Fibroblast of lung (primary cell): ENCODE measurements around the gene STAT4. TPM values are rescaled to one million over a fixed set of nuclear protein-coding genes. Genes with fewer than 3 reads are reported as not detected.

Experiments used
- DNase-seq, 2 donors: peaks; one replicate each; pipeline versions ENCODE4 v3.0.0 to v3.0.0-alpha.2; 2010; ENCODE audit warnings: low read depth in 2 of 2
- H2AFZ ChIP-seq: 2 replicates; pipeline ENCODE4 v1.5.1; 2012; ENCODE audit warnings: low read length, control low read depth, inconsistent platforms
- H3K27ac ChIP-seq: 2 replicates; pipeline ENCODE4 v1.5.1; 2011; ENCODE audit warnings: low read length, control low read depth; ENCODE audit not compliant: insufficient read depth
- H3K27me3 ChIP-seq: 2 replicates; pipeline ENCODE4 v1.5.1; 2011; ENCODE audit warnings: mild to moderate bottlenecking, low read length; ENCODE audit not compliant: control insufficient read depth, insufficient read depth
- H3K36me3 ChIP-seq: 2 replicates; pipeline ENCODE4 v1.5.1; 2011; ENCODE audit warnings: low read length; ENCODE audit not compliant: control insufficient read depth, insufficient read depth
- H3K4me1 ChIP-seq: 2 replicates; pipeline ENCODE4 v1.5.1; 2011; ENCODE audit warnings: low read length; ENCODE audit not compliant: control insufficient read depth, insufficient read depth; ENCODE audit errors: extremely low read depth
- H3K4me2 ChIP-seq: 2 replicates; pipeline ENCODE4 v1.5.1; 2011; ENCODE audit warnings: low read length, control low read depth; ENCODE audit not compliant: insufficient read depth; ENCODE audit errors: extremely low read depth
- H3K4me3 ChIP-seq, 4 experiments: fragments of 200-600 bp in 1 of 4; sonication (generic) in 1 of 4; replicated peaks in 1 of 4; 2 replicates each; pipeline ENCODE4 v1.5.1; 2011 to 2016; ENCODE audit warnings: low read length in 4 of 4, low read depth in 3 of 4, mild to moderate bottlenecking in 3 of 4, control low read depth in 2 of 4, inconsistent platforms in 1 of 4, mixed read lengths in 1 of 4; ENCODE audit not compliant: insufficient read depth in 1 of 4; ENCODE audit errors: control extremely low read depth in 1 of 4
- H3K79me2 ChIP-seq: 2 replicates; pipeline ENCODE4 v1.5.1; 2012; ENCODE audit warnings: mild to moderate bottlenecking, low read length, inconsistent platforms; ENCODE audit not compliant: control insufficient read depth, insufficient read depth
- H3K9ac ChIP-seq: 2 replicates; pipeline ENCODE4 v1.5.1; 2011; ENCODE audit warnings: mild to moderate bottlenecking, low read length, control low read depth; ENCODE audit not compliant: insufficient read depth
- H3K9me3 ChIP-seq: 2 replicates; pipeline ENCODE4 v1.5.1; 2012; ENCODE audit warnings: low read depth, low read length; ENCODE audit not compliant: control insufficient read depth, insufficient read depth
- H4K20me1 ChIP-seq: 2 replicates; pipeline ENCODE4 v1.5.1; 2011; ENCODE audit warnings: low read length; ENCODE audit not compliant: control insufficient read depth, insufficient read depth; ENCODE audit errors: extremely low read depth
- EZH2 ChIP-seq: IDR thresholded peaks from 2 replicates; pipeline ENCODE4 v1.5.1; 2012; ENCODE audit warnings: low read length, control low read depth, mild to moderate bottlenecking; ENCODE audit errors: missing control alignments
- polyA plus RNA-seq, 2 donors: library from polyadenylated mRNA; depleted of rRNA in 1 of 2; stranded (reverse) in 1 of 2; unstranded in 1 of 2; fragments of >200 nt; gene quantifications; 2 replicates each; pipeline ENCODE4 v1.2.1, GENCODE V29; 2011 to 2012; ENCODE audit warnings: missing spikeins in 1 of 2
- total RNA-seq: library from RNA; depleted of rRNA; stranded (reverse); fragments of >200 nt; gene quantifications from 2 replicates; pipeline ENCODE4 v1.2.1, GENCODE V29; 2014
- TF ChIP-seq, protein P1 (sequence below), 2 donors: IDR thresholded peaks in 1 of 2; conservative IDR thresholded peaks in 1 of 2; 1 replicate in 1 of 2; 2 replicates in 1 of 2; pipeline ENCODE4 v1.5.1; 2011 to 2012; ENCODE audit warnings: low read length in 2 of 2, control low read depth in 1 of 2, inconsistent platforms in 1 of 2, low read depth in 1 of 2, mild to moderate bottlenecking in 1 of 2

STAT4 gene
- total and polyA plus RNA-seq, 2 donors (not counting 1 experiment from before 2014, with no cell fraction given): 0.66 to 1.2 TPM

DNA sequence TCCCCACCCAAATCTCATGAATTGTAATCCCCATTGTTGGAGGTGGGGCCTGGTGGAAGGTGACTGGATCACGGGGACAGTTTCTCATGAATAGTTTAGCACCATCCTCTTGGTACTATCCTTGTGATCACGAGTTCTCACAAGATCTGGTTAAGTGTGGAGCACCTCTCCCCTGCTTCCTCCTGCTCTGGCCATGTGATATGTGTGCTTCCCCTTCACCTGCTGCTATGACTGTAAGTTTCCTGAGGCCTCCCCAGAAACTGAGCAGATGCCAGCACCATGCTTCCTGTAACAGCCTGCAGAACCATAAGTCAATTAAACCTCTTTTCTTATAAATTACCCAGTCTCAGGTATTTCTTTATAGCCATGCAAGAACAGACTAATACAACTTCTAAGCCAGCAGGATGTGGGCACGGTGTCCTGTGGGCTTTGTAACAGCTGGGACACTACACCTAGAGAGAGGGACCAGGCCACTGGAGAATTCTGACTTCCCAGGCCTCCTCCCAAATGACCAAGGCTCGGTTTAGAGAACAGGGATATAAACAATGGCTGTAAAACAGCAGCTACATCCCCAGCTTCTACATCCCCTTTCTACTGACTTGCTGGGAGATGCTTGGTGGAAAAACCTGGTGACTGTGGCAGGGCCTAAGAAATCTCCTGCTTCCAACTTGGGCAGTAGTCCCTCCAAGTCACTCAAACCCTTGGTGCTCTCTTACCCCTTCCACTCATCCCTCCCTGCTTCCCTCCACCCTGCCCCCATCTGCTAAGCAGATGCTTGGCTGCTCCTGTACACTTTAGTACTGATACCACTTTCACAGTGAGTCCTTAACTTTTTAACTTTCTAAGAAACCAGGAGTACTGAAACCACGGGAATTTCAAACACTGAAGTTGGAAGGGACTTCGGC is 147.1 kb downstream of the STAT4 start:
- Histone ChIP-seq H3K27ac (no peak overlapping the region), H3K4me1 (no peaks in the 10 kb centered on the region), H3K36me3 (peaks cover 37% of the 10 kb centered on the region), H3K27me3 (no peaks in the 10 kb centered on the region), H4K20me1 (no peaks in the 10 kb centered on the region), H2AFZ (no peak overlapping the region), H3K9me3 (no peaks in the 10 kb centered on the region), H3K4me2 (no peak overlapping the region), H3K9ac (no peak overlapping the region), H3K4me3 (no peak overlapping the region), H3K79me2 (no peaks in the 10 kb centered on the region)
- TF ChIP-seq, protein P1, sequence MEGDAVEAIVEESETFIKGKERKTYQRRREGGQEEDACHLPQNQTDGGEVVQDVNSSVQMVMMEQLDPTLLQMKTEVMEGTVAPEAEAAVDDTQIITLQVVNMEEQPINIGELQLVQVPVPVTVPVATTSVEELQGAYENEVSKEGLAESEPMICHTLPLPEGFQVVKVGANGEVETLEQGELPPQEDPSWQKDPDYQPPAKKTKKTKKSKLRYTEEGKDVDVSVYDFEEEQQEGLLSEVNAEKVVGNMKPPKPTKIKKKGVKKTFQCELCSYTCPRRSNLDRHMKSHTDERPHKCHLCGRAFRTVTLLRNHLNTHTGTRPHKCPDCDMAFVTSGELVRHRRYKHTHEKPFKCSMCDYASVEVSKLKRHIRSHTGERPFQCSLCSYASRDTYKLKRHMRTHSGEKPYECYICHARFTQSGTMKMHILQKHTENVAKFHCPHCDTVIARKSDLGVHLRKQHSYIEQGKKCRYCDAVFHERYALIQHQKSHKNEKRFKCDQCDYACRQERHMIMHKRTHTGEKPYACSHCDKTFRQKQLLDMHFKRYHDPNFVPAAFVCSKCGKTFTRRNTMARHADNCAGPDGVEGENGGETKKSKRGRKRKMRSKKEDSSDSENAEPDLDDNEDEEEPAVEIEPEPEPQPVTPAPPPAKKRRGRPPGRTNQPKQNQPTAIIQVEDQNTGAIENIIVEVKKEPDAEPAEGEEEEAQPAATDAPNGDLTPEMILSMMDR (conservative IDR thresholded peaks at IDR 0.05 in 1 of 2, IDR thresholded peaks at IDR 0.05 in 1 of 2; ENCODE audit: low read depth in 1 of 2, low read length in 2 of 2): no peak
- TF ChIP-seq EZH2: no peak
- DNase-seq: no peak

DNA sequence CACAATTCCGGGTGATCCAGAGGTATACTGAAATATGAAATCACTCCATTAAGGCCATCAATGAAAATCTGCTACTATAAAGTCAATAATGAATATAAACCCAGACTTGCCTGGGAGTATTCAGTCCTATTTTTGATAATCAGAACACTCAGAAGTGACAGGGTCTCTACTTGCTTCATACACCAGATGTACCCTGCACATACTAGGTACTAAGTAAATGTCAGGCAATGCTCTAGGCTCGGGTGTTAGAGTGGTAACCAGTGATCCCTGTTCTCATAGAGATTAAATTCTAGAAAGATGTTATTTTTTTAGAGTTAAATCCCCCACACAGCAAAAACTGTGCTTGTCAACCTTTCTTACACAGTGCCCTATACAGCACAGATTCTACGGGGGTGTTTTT is 149.2 kb downstream of the STAT4 start:
- Histone ChIP-seq H4K20me1 (no peaks in the 10 kb centered on the region), H2AFZ (no peak overlapping the region), H3K4me3 (no peak overlapping the region), H3K36me3 (peaks cover 34% of the 10 kb centered on the region), H3K79me2 (no peaks in the 10 kb centered on the region), H3K4me1 (no peaks in the 10 kb centered on the region), H3K27me3 (no peaks in the 10 kb centered on the region), H3K4me2 (no peak overlapping the region), H3K9ac (no peak overlapping the region), H3K9me3 (no peaks in the 10 kb centered on the region), H3K27ac (no peak overlapping the region)
- no peak for DNase-seq
- no peak for TF ChIP-seq EZH2
- TF ChIP-seq, protein P1 (conservative IDR thresholded peaks at IDR 0.05 in 1 of 2, IDR thresholded peaks at IDR 0.05 in 1 of 2; ENCODE audit: low read depth in 1 of 2, low read length in 2 of 2): no peak

DNA sequence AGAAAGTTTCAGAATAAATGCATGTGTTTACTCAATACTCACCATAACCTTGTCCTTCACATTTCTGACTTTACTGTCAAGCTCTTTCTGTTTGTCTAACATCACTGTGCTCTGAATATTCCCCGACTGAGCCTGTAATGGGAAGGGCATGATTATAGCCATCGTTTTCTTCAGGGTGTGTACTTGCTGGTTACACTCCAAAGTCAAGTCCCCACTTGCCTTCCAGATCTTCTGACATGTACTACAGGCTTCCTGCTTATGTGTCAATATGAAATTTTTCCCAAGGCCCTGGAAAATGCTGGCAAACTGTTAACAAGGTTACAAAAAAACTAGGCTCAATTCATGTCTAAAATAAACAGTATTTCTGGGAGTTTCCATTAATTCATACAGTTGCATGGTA is 149.8 kb downstream of the STAT4 start:
- Histone ChIP-seq H3K27ac (no peak overlapping the region), H3K4me3 (no peak overlapping the region), H3K36me3 (peaks cover 30% of the 10 kb centered on the region), H3K4me2 (no peak overlapping the region), H2AFZ (no peak overlapping the region), H3K9me3 (no peaks in the 10 kb centered on the region), H3K27me3 (no peaks in the 10 kb centered on the region), H4K20me1 (no peaks in the 10 kb centered on the region), H3K9ac (no peak overlapping the region), H3K79me2 (no peaks in the 10 kb centered on the region), H3K4me1 (no peaks in the 10 kb centered on the region)
- TF ChIP-seq, protein P1 (conservative IDR thresholded peaks at IDR 0.05 in 1 of 2, IDR thresholded peaks at IDR 0.05 in 1 of 2; ENCODE audit: low read depth in 1 of 2, low read length in 2 of 2): no peak
- TF ChIP-seq EZH2: no peak
- DNase-seq: no peak
